ENCODE results near the gene THAP2. TPM values are rescaled to one million over a fixed set of nuclear protein-coding genes. Genes with fewer than 3 reads are reported as not detected.

THAP2 gene
- total and polyA plus RNA-seq, 7 experiments from 2014 or later = 4.9 to 21.7 (median 14.0) TPM

GRCh38 chr12:71671816-71672215, 7.7 kb downstream of the THAP2 start:
- intact Hi-C loops (cut with micrococcal nuclease) = no loop called here
- DNase-seq (no peak), ATAC-seq (no peak)
- Mint-ChIP-seq H3K9me3 (peaks cover 0 to 4% (median 0%) of the 10 kb centered on the region in 11 donors), H3K4me1 (peaks cover 5 to 39% (median 19%) of the 10 kb centered on the region in 7 donors), H3K27me3 (peaks cover 0 to 2% (median 0%) of the 10 kb centered on the region in 5 donors), H3K4me3 (no peak overlapping the region), H3K36me3 (peaks cover 0 to 13% (median 11%) of the 10 kb centered on the region in 5 donors), H3K27ac (peak overlapping the region in 2 of 9 donors; percentile 29 to 50)
- ChIA-PET CTCF (interaction anchor here (0.8 to 1.1 kb wide), 2 partner anchors 13 to 35 kb away, joined by 4 to 5 read pairs; no protein-coding TSS in a partner anchor), POLR2A (no interaction called here)
- Histone ChIP-seq H3K27ac (ENCODE audit: low read depth, low read length) (no peak overlapping the region), H3K9me3 (ENCODE audit: control insufficient read depth in 2 of 3, low read length in 3 of 3) (no peaks in the 10 kb centered on the region), H3K4me3 (ENCODE audit: low read length) (no peak overlapping the region), H3K27me3 (ENCODE audit: control insufficient read depth in 2 of 2, insufficient read depth in 2 of 2, low read length in 2 of 2) (no peaks in the 10 kb centered on the region), H3K36me3 (ENCODE audit: control insufficient read depth in 2 of 3, insufficient read depth in 3 of 3, low read length in 3 of 3) (no peaks in the 10 kb centered on the region), H3K4me1 (ENCODE audit: control insufficient read depth in 2 of 2, insufficient read depth in 2 of 2, low read length in 2 of 2) (peaks cover 0 to 8% of the 10 kb centered on the region in 2 donors)

- Histone ChIP-seq H3K27me3 (ENCODE audit: control insufficient read depth in 2 of 2, insufficient read depth in 2 of 2, low read length in 2 of 2) (no peaks in the 10 kb centered on the region), H3K27ac (ENCODE audit: low read depth, low read length) (no peak overlapping the region), H3K36me3 (ENCODE audit: control insufficient read depth in 2 of 3, insufficient read depth in 3 of 3, low read length in 3 of 3) (peaks cover 0 to 6% (median 0%) of the 10 kb centered on the region in 3 experiments), H3K4me3 (ENCODE audit: low read length) (no peak overlapping the region), H3K9me3 (ENCODE audit: control insufficient read depth in 2 of 3, low read length in 3 of 3) (no peaks in the 10 kb centered on the region), H3K4me1 (ENCODE audit: control insufficient read depth in 2 of 2, insufficient read depth in 2 of 2, low read length in 2 of 2) (peaks cover 12 to 17% of the 10 kb centered on the region in 2 donors)
- no peak overlapping the region for H3K4me3 Mint-ChIP-seq
- peaks cover 6 to 25% (median 18%) of the 10 kb centered on the region in 7 donors for H3K4me1 Mint-ChIP-seq
- H3K27ac Mint-ChIP-seq = no peak overlapping the region
- POLR2A ChIA-PET = interaction anchor here (1.3 kb wide), 1 partner anchor 19 kb away, joined by 3 read pairs; the partner anchor contains the start of gene ZFC3H1
- ATAC-seq = no peak
- DNase-seq = no peak
- intact Hi-C loops (cut with micrococcal nuclease) = no loop called here
- H3K27me3 Mint-ChIP-seq = no peaks in the 10 kb centered on the region
- peaks cover 0 to 3% (median 0%) of the 10 kb centered on the region in 5 donors for H3K36me3 Mint-ChIP-seq
- no peaks in the 10 kb centered on the region for H3K9me3 Mint-ChIP-seq
- CTCF ChIA-PET = no interaction called here
Measured at GRCh38 chr12:71682466-71682865, 18.4 kb downstream of the THAP2 start.

GRCh38 chr12:71683633-71684032, 19.5 kb downstream of the THAP2 start:
- DNase-seq = no peak
- Mint-ChIP-seq H3K36me3 (peaks cover 0 to 3% (median 0%) of the 10 kb centered on the region in 5 donors), H3K27me3 (no peaks in the 10 kb centered on the region), H3K27ac (peak overlapping the region in 8 of 9 donors; percentile 72 to 92 (median 86)), H3K9me3 (no peaks in the 10 kb centered on the region), H3K4me3 (peak overlapping the region in 8 of 10 donors; percentile 16 to 93 (median 72)), H3K4me1 (peaks cover 15 to 37% (median 27%) of the 10 kb centered on the region in 7 donors)
- Histone ChIP-seq H3K27me3 (ENCODE audit: control insufficient read depth in 2 of 2, insufficient read depth in 2 of 2, low read length in 2 of 2) (no peaks in the 10 kb centered on the region), H3K27ac (ENCODE audit: low read depth, low read length) (peak overlapping the region; percentile 87), H3K9me3 (ENCODE audit: control insufficient read depth in 2 of 3, low read length in 3 of 3) (no peaks in the 10 kb centered on the region), H3K4me3 (ENCODE audit: low read length) (no peak overlapping the region), H3K4me1 (ENCODE audit: control insufficient read depth in 2 of 2, insufficient read depth in 2 of 2, low read length in 2 of 2) (peaks cover 17 to 21% of the 10 kb centered on the region in 2 donors), H3K36me3 (ENCODE audit: control insufficient read depth in 2 of 3, insufficient read depth in 3 of 3, low read length in 3 of 3) (peaks cover 0 to 6% (median 0%) of the 10 kb centered on the region in 3 experiments)
- intact Hi-C loops (cut with micrococcal nuclease) = no loop called here
- ChIA-PET POLR2A (interaction anchor here (1.1 to 6.2 kb wide), 4 partner anchors 11 to 156 kb away, joined by 5 to 214 read pairs (median 23); partner anchors contain the start of genes TBC1D15, THAP2 and ZFC3H1), CTCF (interaction anchor here (1.4 to 5.1 kb wide), 2 partner anchors 20 to 63 kb away, joined by 3 to 35 read pairs; partner anchors contain the start of genes THAP2 and ZFC3H1)
- ATAC-seq = no peak

- H3K36me3 ChIP-seq (ENCODE audit: control insufficient read depth in 2 of 3, insufficient read depth in 3 of 3, low read length in 3 of 3) = peaks cover 0 to 6% (median 0%) of the 10 kb centered on the region in 3 experiments
- H3K4me3 ChIP-seq (ENCODE audit: low read length) = no peak overlapping the region
- DNase-seq (peak in 7 of 9 donors; percentile 29 to 68 (median 56)), ATAC-seq (peak; percentile 40)
- ChIA-PET POLR2A (interaction anchor here (0.7 to 6.2 kb wide), 6 partner anchors 11 to 156 kb away, joined by 3 to 214 read pairs (median 21); partner anchors contain the start of genes RAB21, TBC1D15, THAP2 and ZFC3H1), CTCF (interaction anchor here (0.7 to 5.1 kb wide), 4 partner anchors 18 to 63 kb away, joined by 3 to 35 read pairs (median 4); partner anchors contain the start of genes THAP2 and ZFC3H1)
- Mint-ChIP-seq H3K9me3 (no peaks in the 10 kb centered on the region), H3K27me3 (no peaks in the 10 kb centered on the region), H3K4me1 (peaks cover 15 to 41% (median 30%) of the 10 kb centered on the region in 7 donors), H3K36me3 (peaks cover 0 to 3% (median 0%) of the 10 kb centered on the region in 5 donors), H3K4me3 (peak overlapping the region in 9 of 10 donors; percentile 53 to 93 (median 73)), H3K27ac (peak overlapping the region; percentile 9 to 92 (median 81))
- H3K4me1 ChIP-seq (ENCODE audit: control insufficient read depth in 2 of 2, insufficient read depth in 2 of 2, low read length in 2 of 2) = peaks cover 21 to 22% of the 10 kb centered on the region in 2 donors
- H3K27me3 ChIP-seq (ENCODE audit: control insufficient read depth in 2 of 2, insufficient read depth in 2 of 2, low read length in 2 of 2) = no peaks in the 10 kb centered on the region
- intact Hi-C loops (cut with micrococcal nuclease) = no loop called here
- H3K9me3 ChIP-seq (ENCODE audit: control insufficient read depth in 2 of 3, low read length in 3 of 3) = no peaks in the 10 kb centered on the region
- peak overlapping the region; percentile 87 for H3K27ac ChIP-seq (ENCODE audit: low read depth, low read length)
Measured at GRCh38 chr12:71684081-71684480, 20.0 kb downstream of the THAP2 start.

- ChIA-PET CTCF (interaction anchor here (0.6 to 5.1 kb wide), 5 partner anchors 13 to 253 kb away, joined by 3 to 35 read pairs (median 5); partner anchors contain the start of genes THAP2 and ZFC3H1), POLR2A (interaction anchor here (0.6 to 6.2 kb wide), 17 partner anchors 8 to 1943 kb away, joined by 3 to 214 read pairs (median 4); partner anchors contain the start of genes RAB21, TBC1D15, THAP2 and ZFC3H1)
- peak overlapping the region; percentile 87 for H3K27ac ChIP-seq (ENCODE audit: low read depth, low read length)
- DNase-seq (no peak), ATAC-seq (no peak)
- no peaks in the 10 kb centered on the region for H3K9me3 ChIP-seq (ENCODE audit: control insufficient read depth in 2 of 3, low read length in 3 of 3)
- Mint-ChIP-seq H3K4me3 (peak overlapping the region; percentile 85 to 99 (median 94)), H3K27me3 (no peaks in the 10 kb centered on the region), H3K36me3 (no peaks in the 10 kb centered on the region), H3K27ac (peak overlapping the region; percentile 85 to 97 (median 91)), H3K9me3 (no peaks in the 10 kb centered on the region), H3K4me1 (peaks cover 15 to 53% (median 38%) of the 10 kb centered on the region in 7 donors)
- H3K4me1 ChIP-seq (ENCODE audit: control insufficient read depth in 2 of 2, insufficient read depth in 2 of 2, low read length in 2 of 2) = peaks cover 21 to 23% of the 10 kb centered on the region in 2 donors
- peak overlapping the region; percentile 96 for H3K4me3 ChIP-seq (ENCODE audit: low read length)
- intact Hi-C loops (cut with micrococcal nuclease) = loop anchor here (5.0 kb wide), 3 partner anchors 33 to 1948 kb away; partner anchors contain the start of genes RAB3IP (in 2 of the 2) and CNOT2 (in 1 of the 2)
- peaks cover 0 to 6% (median 0%) of the 10 kb centered on the region in 3 experiments for H3K36me3 ChIP-seq (ENCODE audit: control insufficient read depth in 2 of 3, insufficient read depth in 3 of 3, low read length in 3 of 3)
- no peaks in the 10 kb centered on the region for H3K27me3 ChIP-seq (ENCODE audit: control insufficient read depth in 2 of 2, insufficient read depth in 2 of 2, low read length in 2 of 2)
Measured at GRCh38 chr12:71685312-71685906, 21.3 kb downstream of the THAP2 start.

Measured in naive thymus-derived CD4-positive, alpha-beta T cell (primary cell).